Fibroblast of mammary gland (primary cell): Measurements from ENCODE around the gene LDLRAD4.

Source experiments
- DNase-seq: peaks from one replicate; pipeline ENCODE4 v3.0.0-alpha.2; 2010; ENCODE audit warnings: low read depth
- H3K4me3 ChIP-seq: 2 replicates; pipeline ENCODE4 v1.5.1; 2011; ENCODE audit warnings: low read depth, mild to moderate bottlenecking, low read length, moderate library complexity; ENCODE audit not compliant: control insufficient read depth
- TF ChIP-seq, protein P1 (sequence below): conservative IDR thresholded peaks from 2 replicates; pipeline ENCODE4 v1.5.1; 2011; ENCODE audit warnings: low read depth, low read length, inconsistent platforms; ENCODE audit not compliant: control insufficient read depth, insufficient read depth

Gene LDLRAD4

DNA sequence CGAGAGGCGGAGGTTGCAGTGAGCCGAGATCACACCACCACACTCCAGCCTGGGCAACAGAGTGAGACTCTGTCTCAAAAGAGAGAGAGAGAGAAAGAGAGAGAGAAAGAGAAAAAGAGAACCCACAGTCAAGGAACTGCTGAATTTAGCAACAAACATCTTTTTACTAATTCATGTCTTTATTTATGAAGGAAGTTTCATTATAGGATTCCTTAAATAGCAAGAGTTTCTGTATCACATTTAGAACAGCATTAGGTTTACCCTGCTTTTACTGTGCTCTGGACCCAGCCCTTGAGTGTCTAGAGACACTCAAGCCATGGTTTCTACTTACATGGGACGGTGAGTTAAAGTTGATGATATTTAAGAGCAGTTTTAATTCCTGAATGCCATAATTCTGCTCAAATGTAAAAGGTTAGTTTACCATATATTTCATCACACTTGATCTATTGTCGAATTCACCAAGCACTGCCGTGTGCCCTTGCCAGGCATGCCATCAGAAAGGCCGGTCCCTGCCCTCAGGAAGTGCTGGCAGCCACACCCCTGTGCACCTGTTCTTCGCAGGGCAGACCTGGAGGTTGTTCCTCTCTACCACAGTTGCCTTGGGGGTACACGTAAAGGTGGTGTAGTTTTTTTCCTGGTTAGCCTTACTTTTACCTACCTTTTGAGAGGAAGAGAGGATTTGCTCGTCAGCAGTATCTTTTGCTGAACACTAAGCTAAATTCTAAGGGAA, 153.3 kb downstream of the LDLRAD4 start:
- H3K4me3 ChIP-seq, result no peak overlapping the region
- TF ChIP-seq, protein P1, sequence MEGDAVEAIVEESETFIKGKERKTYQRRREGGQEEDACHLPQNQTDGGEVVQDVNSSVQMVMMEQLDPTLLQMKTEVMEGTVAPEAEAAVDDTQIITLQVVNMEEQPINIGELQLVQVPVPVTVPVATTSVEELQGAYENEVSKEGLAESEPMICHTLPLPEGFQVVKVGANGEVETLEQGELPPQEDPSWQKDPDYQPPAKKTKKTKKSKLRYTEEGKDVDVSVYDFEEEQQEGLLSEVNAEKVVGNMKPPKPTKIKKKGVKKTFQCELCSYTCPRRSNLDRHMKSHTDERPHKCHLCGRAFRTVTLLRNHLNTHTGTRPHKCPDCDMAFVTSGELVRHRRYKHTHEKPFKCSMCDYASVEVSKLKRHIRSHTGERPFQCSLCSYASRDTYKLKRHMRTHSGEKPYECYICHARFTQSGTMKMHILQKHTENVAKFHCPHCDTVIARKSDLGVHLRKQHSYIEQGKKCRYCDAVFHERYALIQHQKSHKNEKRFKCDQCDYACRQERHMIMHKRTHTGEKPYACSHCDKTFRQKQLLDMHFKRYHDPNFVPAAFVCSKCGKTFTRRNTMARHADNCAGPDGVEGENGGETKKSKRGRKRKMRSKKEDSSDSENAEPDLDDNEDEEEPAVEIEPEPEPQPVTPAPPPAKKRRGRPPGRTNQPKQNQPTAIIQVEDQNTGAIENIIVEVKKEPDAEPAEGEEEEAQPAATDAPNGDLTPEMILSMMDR, result no peak
- DNase-seq, result no peak

DNA sequence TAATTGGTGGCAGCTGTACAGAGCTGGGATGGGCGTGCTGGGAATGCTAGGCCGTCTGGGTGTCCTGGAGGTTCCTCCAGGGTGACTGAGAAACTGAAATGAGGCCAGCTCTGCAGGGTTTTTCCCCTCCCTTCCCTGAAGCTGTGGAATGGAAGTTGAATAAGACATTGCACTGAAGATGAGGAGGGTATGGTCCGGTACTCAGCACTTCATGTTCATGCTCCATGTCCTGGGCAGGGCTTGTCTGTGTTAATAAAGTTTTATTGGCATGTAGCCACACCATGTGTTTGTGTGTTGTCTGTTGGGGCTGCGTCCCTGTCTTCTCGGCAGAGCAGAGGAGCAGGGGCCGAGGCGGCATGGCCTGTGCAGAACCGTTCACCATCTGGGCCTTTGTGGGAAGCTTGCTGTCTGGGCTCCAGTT, 154.0 kb downstream of the LDLRAD4 start:
- TF ChIP-seq, protein P1, result no peak
- no peak for DNase-seq
- H3K4me3 ChIP-seq, result no peak overlapping the region

DNA sequence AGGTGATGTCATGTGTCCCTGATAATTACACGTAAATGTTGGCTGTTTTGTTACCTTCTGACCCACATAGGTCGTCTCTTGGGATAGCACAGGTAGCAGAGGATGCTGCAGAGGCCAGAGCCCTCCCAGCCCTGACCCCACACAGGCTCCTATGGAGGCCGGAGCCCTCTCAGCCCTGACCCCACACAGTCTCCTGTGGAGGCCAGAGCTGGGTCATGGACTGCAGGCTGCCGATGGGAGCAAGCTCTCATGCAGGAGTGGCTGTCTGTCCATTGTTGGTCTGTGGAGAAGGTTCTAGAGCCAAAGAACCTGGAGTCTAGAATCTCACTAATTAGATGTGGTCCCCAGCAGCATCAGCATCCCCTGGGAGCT, 155.5 kb downstream of the LDLRAD4 start:
- DNase-seq, result no peak
- TF ChIP-seq, protein P1, result no peak
- no peak overlapping the region for H3K4me3 ChIP-seq

DNA sequence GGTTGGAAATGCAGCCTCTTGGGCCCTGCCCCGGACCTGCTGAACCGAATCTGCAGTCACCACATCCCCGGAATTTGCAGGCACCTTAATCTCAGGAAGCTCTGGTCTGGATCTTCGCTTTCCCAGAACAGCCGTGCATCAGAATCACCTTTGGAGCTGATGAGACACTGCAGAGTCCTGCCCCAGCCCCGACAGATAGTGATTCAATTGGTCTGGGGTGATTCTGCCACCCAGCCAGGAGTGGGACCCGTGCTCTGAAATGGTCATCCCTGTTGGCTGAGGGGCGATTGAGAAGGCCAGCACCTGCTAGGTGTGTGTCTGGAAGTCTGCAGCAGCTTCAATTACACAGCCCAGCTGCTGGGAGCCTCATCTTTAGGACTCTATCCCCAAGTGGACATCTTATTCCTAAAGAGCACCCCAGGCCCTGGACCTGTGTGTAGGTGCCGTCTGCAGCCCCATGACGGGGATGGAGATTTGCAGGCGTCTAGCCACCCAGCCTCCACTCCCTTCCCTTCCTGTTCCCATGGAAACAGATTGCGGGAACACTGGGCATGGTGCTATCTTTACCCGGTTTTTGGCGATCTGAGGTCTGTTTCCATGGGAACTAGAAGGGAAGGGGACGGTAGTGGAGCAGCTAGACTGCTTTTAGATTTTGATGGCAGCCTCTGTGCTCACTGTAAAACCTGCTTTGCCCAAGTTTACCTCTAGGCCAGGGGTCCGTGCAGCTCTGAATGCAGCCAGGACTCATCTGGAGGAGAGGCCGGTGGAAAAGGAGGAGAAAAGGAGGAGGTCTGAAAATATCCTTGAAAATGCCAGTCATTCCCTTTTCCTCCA, 156.1 kb downstream of the LDLRAD4 start:
- DNase-seq, result no peak
- no peak overlapping the region for H3K4me3 ChIP-seq
- TF ChIP-seq, protein P1, result no peak

DNA sequence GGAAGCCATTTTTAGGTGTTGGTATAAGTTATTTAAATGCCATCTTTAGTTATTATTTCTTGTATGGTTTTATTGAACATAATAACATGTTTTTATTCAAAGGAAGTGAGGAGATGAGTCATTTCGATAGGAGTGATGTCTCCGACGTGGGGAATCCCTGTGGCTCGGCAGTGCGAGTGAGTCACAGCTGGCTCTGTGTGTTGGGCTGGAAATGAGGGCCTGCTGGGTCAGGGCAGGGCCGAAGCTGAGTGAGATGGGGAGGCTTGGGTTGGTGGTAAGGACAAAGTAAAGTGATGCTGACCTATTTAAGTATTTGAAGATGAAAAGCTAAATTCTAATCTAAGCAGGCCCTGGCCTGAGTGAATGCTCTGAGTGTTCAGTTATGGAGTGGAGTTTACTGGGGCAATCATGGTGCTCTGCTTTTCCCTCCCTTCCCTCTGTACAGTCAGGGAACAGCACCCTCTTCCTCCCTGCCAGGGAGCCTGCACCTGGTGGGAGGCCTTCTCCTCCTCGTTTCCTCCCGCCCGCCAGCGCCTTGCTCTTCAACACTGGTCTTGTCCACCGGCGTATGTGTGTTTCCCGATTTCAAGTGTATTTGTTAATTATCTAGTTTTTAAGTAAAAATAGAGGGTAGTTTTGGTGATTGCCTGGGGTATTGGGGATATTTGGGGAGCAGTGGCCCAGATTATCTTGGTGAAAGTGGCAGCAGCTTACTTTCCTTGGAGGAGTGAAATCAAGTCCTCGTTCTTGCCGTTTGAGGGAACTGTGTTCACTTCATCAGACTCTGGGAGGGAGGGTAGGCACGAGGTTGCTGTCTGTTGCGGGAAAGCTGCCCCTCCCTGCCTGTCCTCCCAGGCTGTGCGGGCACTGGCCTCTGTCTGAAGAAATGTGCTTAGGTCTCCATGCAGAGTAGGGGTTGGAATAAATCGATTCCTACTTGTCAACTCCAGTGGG, 157.0 kb downstream of the LDLRAD4 start:
- H3K4me3 ChIP-seq, result no peak overlapping the region
- DNase-seq, result peak; percentile 90
- TF ChIP-seq, protein P1, result no peak

DNA sequence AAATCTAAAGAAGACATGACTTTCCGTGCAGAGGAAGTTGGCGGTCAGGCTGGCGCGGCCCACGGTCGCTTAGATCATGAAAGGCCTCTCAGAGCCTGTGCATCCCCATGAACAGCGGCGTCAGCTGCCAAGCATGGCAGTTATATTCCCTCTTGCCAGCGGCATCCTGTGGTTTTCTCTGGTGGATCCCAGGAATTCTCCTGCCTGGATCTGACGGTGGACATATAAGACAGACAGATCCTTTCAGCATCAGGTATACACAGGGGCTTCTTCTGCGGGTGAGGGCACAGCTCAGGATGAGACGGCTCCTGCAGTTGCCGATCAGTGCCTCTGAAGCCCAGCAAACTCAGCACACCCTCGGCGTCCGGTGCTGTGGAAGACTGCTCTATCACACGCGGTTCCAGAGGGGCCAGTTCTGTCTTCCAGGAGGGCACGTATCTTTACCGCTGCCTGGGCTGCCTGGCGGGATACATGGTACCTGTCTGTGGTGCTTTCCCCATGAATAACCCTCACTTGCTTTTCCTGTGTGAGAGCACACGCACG, 157.8 kb downstream of the LDLRAD4 start:
- H3K4me3 ChIP-seq, result no peak overlapping the region
- no peak for DNase-seq
- TF ChIP-seq, protein P1, result no peak
